HK-2 (cell line): ENCODE results near the gene WBP1L.
"Not testable (repeated sequence)": the region's sequence is repeated elsewhere in the genome, so short reads cannot be mapped to it uniquely, and the experiment has no call there.

Source experiments
- DNase-seq: peaks from one replicate; pipeline ENCODE4 v3.0.0-alpha.2; 2018; ENCODE audit not compliant: unreplicated experiment

The WBP1L gene

GRCh38 chr10:102838276-102838927 is 94.7 kb downstream of the WBP1L start:
- not testable (repeated sequence) for DNase-seq

GRCh38 chr10:102841827-102842345 is 98.1 kb downstream of the WBP1L start:
- DNase-seq = no peak

GRCh38 chr10:102843139-102843538 is 99.4 kb downstream of the WBP1L start:
- DNase-seq = not testable (repeated sequence)

- not testable (repeated sequence) for DNase-seq
Measured at GRCh38 chr10:102844190-102844776, 100.5 kb downstream of the WBP1L start.

- no peak for DNase-seq
Measured at GRCh38 chr10:102845352-102845902, 101.7 kb downstream of the WBP1L start.

GRCh38 chr10:102850025-102850518 is 106.3 kb downstream of the WBP1L start:
- no peak for DNase-seq

- not testable (repeated sequence) for DNase-seq
Measured at GRCh38 chr10:102853237-102853636, 109.5 kb downstream of the WBP1L start.

- DNase-seq = peak; percentile 70
Measured at GRCh38 chr10:102855731-102856436, 112.1 kb downstream of the WBP1L start.

- DNase-seq = no peak
Measured at GRCh38 chr10:102856758-102857424, 113.1 kb downstream of the WBP1L start.

GRCh38 chr10:102859911-102860310 is 116.2 kb downstream of the WBP1L start:
- no peak for DNase-seq

- no peak for DNase-seq
Measured at GRCh38 chr10:102863660-102864059, 119.9 kb downstream of the WBP1L start.

GRCh38 chr10:102865620-102866019 is 121.9 kb downstream of the WBP1L start:
- no peak for DNase-seq
